HepG2 (cell line): ENCODE measurements around the gene ROS1. TPM values are rescaled to one million over a fixed set of nuclear protein-coding genes. Genes with fewer than 3 reads are reported as not detected.

ENCODE experiments used
- ATAC-seq: fragments of 200-7000 bp; cut with Tn5 transposase; 3 replicates; pipeline ENCODE4 v1.9.1; 2020; ENCODE audit warnings: mild to moderate bottlenecking, moderate library complexity
- BruUV-seq: library from RNA; stranded (reverse); fragments of 400-500 nt; replicated peaks from 2 replicates; lab custom pipeline; 2021; lab: Mats Ljungman, UMichigan
- CTCF ChIA-PET: fragments of 300-600 bp; formaldehyde crosslinking; extraction: SDS; loops from one replicate; lab custom pipeline; 2021; ENCODE audit warnings: low total read pairs, inconsistent platforms, low intra/inter-chr PET ratio; lab: Yijun Ruan, JAX
- POLR2A ChIA-PET: fragments of 350-600 bp; sonication (Branson Sonifier 250); formaldehyde crosslinking; loops from one replicate; lab custom pipeline; 2020; ENCODE audit warnings: antibody characterized with exemption, inconsistent platforms; lab: Yijun Ruan, JAX
- DNase-seq: peaks from one replicate; pipeline ENCODE4 v3.0.0-alpha.2; 2015; ENCODE audit warnings: low spot score
- FAIRE-seq: peaks from 3 replicates; lab custom pipeline; 2011; peaks lifted over from hg19 to GRCh38; lab: Jason Lieb, UNC
- H2AFZ ChIP-seq: one replicate; pipeline ENCODE4 v1.6.1; 2011; ENCODE audit warnings: low read length, inconsistent platforms
- H3K27ac ChIP-seq: fragments of 300-600 bp; 3 replicates; pipeline ENCODE4 v1.8.0; 2011; ENCODE audit warnings: mixed run types, mild to moderate bottlenecking, mixed read lengths, low read length, inconsistent platforms; ENCODE audit not compliant: insufficient read depth; ENCODE audit errors: extremely low read length
- H3K27me3 ChIP-seq, 2 experiments: fragments of 200-600 bp in 1 of 2; 2 replicates in 1 of 2; 3 replicates in 1 of 2; pipeline versions ENCODE4 v1.6.0 to v1.8.0; 2011; ENCODE audit warnings: low read length in 2 of 2, mild to moderate bottlenecking in 2 of 2, moderate library complexity in 2 of 2, inconsistent platforms in 1 of 2; ENCODE audit not compliant: insufficient read depth in 2 of 2, control insufficient read depth in 1 of 2
- H3K36me3 ChIP-seq, 2 experiments: fragments of 200-600 bp in 1 of 2; replicated peaks in 1 of 2; 2 replicates in 1 of 2; 3 replicates in 1 of 2; pipeline versions ENCODE4 v1.5.1 to v1.8.0; 2011; ENCODE audit warnings: low read length in 2 of 2, inconsistent platforms in 1 of 2; ENCODE audit not compliant: insufficient read depth in 2 of 2, control insufficient read depth in 1 of 2
- H3K4me1 ChIP-seq: 2 replicates; pipeline ENCODE4 v1.5.1; 2012; ENCODE audit warnings: low read length, inconsistent platforms; ENCODE audit not compliant: insufficient read depth
- H3K4me2 ChIP-seq: 2 replicates; pipeline ENCODE4 v1.6.0; 2011; ENCODE audit warnings: low read depth, low read length, inconsistent platforms
- H3K4me3 ChIP-seq, 3 experiments: fragments of 200-600 bp in 1 of 3; sonication (generic), shearing (Covaris generic) in 1 of 3; replicated peaks in 1 of 3; 2 replicates each; pipeline ENCODE4 v1.5.1; 2011 to 2016; ENCODE audit warnings: low read length in 3 of 3, inconsistent platforms in 2 of 3, low read depth in 2 of 3, mild to moderate bottlenecking in 2 of 3, control low read depth in 1 of 3, mixed read lengths in 1 of 3; ENCODE audit not compliant: insufficient read depth in 1 of 3
- H3K79me2 ChIP-seq: one replicate; pipeline ENCODE4 v1.6.1; 2011; ENCODE audit warnings: low read length, inconsistent platforms; ENCODE audit not compliant: insufficient read depth
- H3K9ac ChIP-seq: 2 replicates; pipeline ENCODE4 v1.6.0; 2011; ENCODE audit warnings: mild to moderate bottlenecking, low read depth, low read length, inconsistent platforms; ENCODE audit not compliant: insufficient read depth
- H3K9me3 ChIP-seq: 2 replicates; pipeline ENCODE4 v1.5.1; 2012; ENCODE audit warnings: mild to moderate bottlenecking, low read length
- H4K20me1 ChIP-seq: 2 replicates; pipeline ENCODE4 v1.6.0; 2011; ENCODE audit warnings: inconsistent platforms, mild to moderate bottlenecking, low read length, moderate library complexity; ENCODE audit not compliant: insufficient read depth
- ATF2 ChIP-seq: sonication (generic); formaldehyde crosslinking; IDR thresholded peaks from 2 replicates; pipeline ENCODE4 v1.4.0; 2020; ENCODE audit warnings: missing genetic modification reagents
- CEBPB ChIP-seq: IDR thresholded peaks from 2 replicates; pipeline ENCODE4 v1.6.1; 2011; ENCODE audit warnings: low read depth, low read length, improper control_type of control experiment, borderline replicate concordance
- CEBPG ChIP-seq: IDR thresholded peaks from 2 replicates; pipeline ENCODE4 v1.6.1; 2016
- GRHL1 ChIP-seq: sonication (generic); formaldehyde crosslinking; conservative IDR thresholded peaks from 2 replicates; pipeline ENCODE4 v1.8.0; 2022; ENCODE audit warnings: missing genetic modification reagents
- SOX13 ChIP-seq, 3 experiments: fragments of 450-650 bp in 1 of 3; sonication (generic) in 1 of 3; formaldehyde crosslinking in 1 of 3; IDR thresholded peaks in 2 of 3; conservative IDR thresholded peaks in 1 of 3; 2 replicates each; pipeline versions ENCODE4 v1.5.0 to v1.6.1; 2016 to 2020; ENCODE audit warnings: antibody characterized with exemption in 1 of 3, mild to moderate bottlenecking in 1 of 3, missing compliant biosample characterization in 1 of 3, missing genetic modification reagents in 1 of 3, moderate library complexity in 1 of 3
- TBX3 ChIP-seq: fragments of 450-650 bp; IDR thresholded peaks from 2 replicates; pipeline ENCODE4 v1.6.1; 2017; ENCODE audit warnings: antibody characterized with exemption, mild to moderate bottlenecking, inconsistent platforms, borderline replicate concordance
- ZNF644 ChIP-seq: IDR thresholded peaks from 2 replicates; pipeline ENCODE4 v1.6.1; 2016; ENCODE audit warnings: low read depth
- ZNF773 ChIP-seq: sonication (generic); formaldehyde crosslinking; IDR thresholded peaks from 2 replicates; pipeline ENCODE4 v1.4.0; 2020; ENCODE audit warnings: missing genetic modification reagents, borderline replicate concordance
- WGBS: methylation state at CpG from one replicate; pipeline ENCODE4 v1.1.6; 2017; ENCODE audit warnings: low lambda C conversion rate; 5-methylcytosine and 5-hydroxymethylcytosine counted together
- in situ Hi-C: cut with HindIII; loops from 2 replicates; pipeline ENCODE4 v1.10.0; 2017; ENCODE audit warnings: low pct_unique_long_range_greater_than_20kb; ENCODE audit not compliant: extremely low pct_ligation_motif_present
- intact Hi-C: fragments of 100-400 bp; cut with micrococcal nuclease; formaldehyde crosslinking; loops from one replicate; pipeline ENCODE4 v1.10.0; 2022; ENCODE audit not compliant: unreplicated experiment
- polyA plus RNA-seq, 8 experiments: library from polyadenylated mRNA; depleted of rRNA in 3 of 8; stranded (reverse) in 7 of 8; unstranded in 1 of 8; fragments of >200 nt; fragmentation: Illumina TruSeq in 4 of 8; extraction: Trizol in 4 of 8; gene quantifications; 2 replicates each; pipeline versions ENCODE4 v1.2.1 to v1.2.3, GENCODE V29; 2011 to 2016; ENCODE audit warnings: low read depth in 4 of 8, missing spikeins in 1 of 8, mixed read lengths in 1 of 8; ENCODE audit not compliant: insufficient read depth in 1 of 8
- total RNA-seq, 5 experiments: library from RNA; depleted of rRNA; stranded (reverse); fragments of >200 nt; fragmentation: Illumina TruSeq; extraction: Trizol; gene quantifications; 2 replicates each; pipeline ENCODE4 v1.2.3, GENCODE V29; 2016; ENCODE audit warnings: low read depth in 1 of 5
- TF ChIP-seq, protein P1 (sequence below): sonication (generic); formaldehyde crosslinking; IDR thresholded peaks from 2 replicates; pipeline ENCODE4 v1.5.0; 2020; ENCODE audit warnings: missing genetic modification reagents

ROS1 gene
- total and polyA plus RNA-seq, 2 of the 13 experiments (the other 11 are each of a cell fraction or from before 2014, with no cell fraction given) = not detected

GRCh38 chr6:117459204-117459944 lies 33.6 kb upstream of the ROS1 start:
- 37% methylated on average over 2 of the region's 2 CpGs for WGBS
- H3K4me1 ChIP-seq = peaks cover 8% of the 10 kb centered on the region; the same call in 1 of the 2 replicates
- no peak for FAIRE-seq

More at GRCh38 chr6:117459204-117459944, 33.6 kb upstream of the ROS1 start:
- POLR2A ChIA-PET = no interaction called here
- ATAC-seq (no peak), DNase-seq (no peak)
- Histone ChIP-seq H3K79me2 (no peaks in the 10 kb centered on the region), H3K9ac (no peak overlapping the region), H3K36me3 (no peaks in the 10 kb centered on the region), H3K27me3 (peaks cover 0 to 4% of the 10 kb centered on the region in 2 experiments; a peak in 1 of 5 replicates), H3K4me2 (no peak overlapping the region), H4K20me1 (no peaks in the 10 kb centered on the region), H2AFZ (no peak overlapping the region), H3K27ac (no peak overlapping the region), H3K9me3 (no peaks in the 10 kb centered on the region), H3K4me3 (no peak overlapping the region)
- intact Hi-C loops (loop anchor here (10.0 kb wide), 1 partner anchor 1125 kb away; no protein-coding TSS in a partner anchor), in situ Hi-C loops (no loop called here)
- no TSS peak for BruUV-seq
- CTCF ChIA-PET = no interaction called here
- TF ChIP-seq TBX3 (no peak), ZNF773 (CRISPR knock-in tag) (no peak), SOX13 (IDR thresholded peaks at IDR 0.05) (no peak), SOX13 (CRISPR knock-in tag; conservative IDR thresholded peaks at IDR 0.05 in 1 of 2, IDR thresholded peaks at IDR 0.05 in 1 of 2) (0 out of 4 replicates have a peak, but pooled peaks of 1 of the 2 experiments have one; percentile 7), CEBPG (CRISPR knock-in tag) (peak; percentile 33; the same call in 1 of the 2 replicates), ZNF644 (CRISPR knock-in tag) (no peak), CEBPB (peak; percentile 83), ATF2 (CRISPR knock-in tag) (no peak), GRHL1 (CRISPR knock-in tag) (no peak)
- TF ChIP-seq, protein P1, sequence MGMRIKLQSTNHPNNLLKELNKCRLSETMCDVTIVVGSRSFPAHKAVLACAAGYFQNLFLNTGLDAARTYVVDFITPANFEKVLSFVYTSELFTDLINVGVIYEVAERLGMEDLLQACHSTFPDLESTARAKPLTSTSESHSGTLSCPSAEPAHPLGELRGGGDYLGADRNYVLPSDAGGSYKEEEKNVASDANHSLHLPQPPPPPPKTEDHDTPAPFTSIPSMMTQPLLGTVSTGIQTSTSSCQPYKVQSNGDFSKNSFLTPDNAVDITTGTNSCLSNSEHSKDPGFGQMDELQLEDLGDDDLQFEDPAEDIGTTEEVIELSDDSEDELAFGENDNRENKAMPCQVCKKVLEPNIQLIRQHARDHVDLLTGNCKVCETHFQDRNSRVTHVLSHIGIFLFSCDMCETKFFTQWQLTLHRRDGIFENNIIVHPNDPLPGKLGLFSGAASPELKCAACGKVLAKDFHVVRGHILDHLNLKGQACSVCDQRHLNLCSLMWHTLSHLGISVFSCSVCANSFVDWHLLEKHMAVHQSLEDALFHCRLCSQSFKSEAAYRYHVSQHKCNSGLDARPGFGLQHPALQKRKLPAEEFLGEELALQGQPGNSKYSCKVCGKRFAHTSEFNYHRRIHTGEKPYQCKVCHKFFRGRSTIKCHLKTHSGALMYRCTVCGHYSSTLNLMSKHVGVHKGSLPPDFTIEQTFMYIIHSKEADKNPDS (CRISPR knock-in tag) = no peak
